ENCODE data around the gene GNE.
A peak's percentile ranks its signal among the peaks of the same experiment; 100 is the strongest.

GNE gene

GRCh38 chr9:36275060-36275459, 16.8 kb upstream of the GNE start:
- TF ChIP-seq TEAD4 (IDR thresholded peaks at IDR 0.05): no peak
- no peak for TF ChIP-seq CREB1 (IDR thresholded peaks at IDR 0.05; ENCODE audit: low read depth)
- no peak for TF ChIP-seq EGR1 (IDR thresholded peaks at IDR 0.05)
- TF ChIP-seq TAF1 (IDR thresholded peaks at IDR 0.05; ENCODE audit: low read depth): no peak
- TF ChIP-seq CEBPB (IDR thresholded peaks at IDR 0.05): no peak
- TF ChIP-seq REST (IDR thresholded peaks at IDR 0.05; ENCODE audit: low read depth): no peak
- TF ChIP-seq EP300 (IDR thresholded peaks at IDR 0.05; ENCODE audit: borderline replicate concordance): no peak
- no peak for TF ChIP-seq YY1 (IDR thresholded peaks at IDR 0.05; ENCODE audit: low read depth)
- no peak for TF ChIP-seq ZBTB7A (IDR thresholded peaks at IDR 0.05; ENCODE audit: low read depth)
- TF ChIP-seq NFIC (IDR thresholded peaks at IDR 0.05): no peak
- TF ChIP-seq RAD21 (IDR thresholded peaks at IDR 0.05; ENCODE audit: low read depth): no peak
- no peak for TF ChIP-seq FOXM1 (IDR thresholded peaks at IDR 0.05; ENCODE audit: borderline replicate concordance, low read depth)
- TF ChIP-seq TCF12 (IDR thresholded peaks at IDR 0.05; ENCODE audit: low read depth): no peak
- TF ChIP-seq USF1 (IDR thresholded peaks at IDR 0.05): no peak

GRCh38 chr9:36273354-36273753, 15.1 kb upstream of the GNE start:
- peak; percentile 20; the same call in 1 of the 2 replicates for TF ChIP-seq NFIC (IDR thresholded peaks at IDR 0.05)
- 0 out of 2 replicates have a peak, but pooled peaks have one; percentile 10 for TF ChIP-seq EP300 (IDR thresholded peaks at IDR 0.05; ENCODE audit: borderline replicate concordance)

DNA sequence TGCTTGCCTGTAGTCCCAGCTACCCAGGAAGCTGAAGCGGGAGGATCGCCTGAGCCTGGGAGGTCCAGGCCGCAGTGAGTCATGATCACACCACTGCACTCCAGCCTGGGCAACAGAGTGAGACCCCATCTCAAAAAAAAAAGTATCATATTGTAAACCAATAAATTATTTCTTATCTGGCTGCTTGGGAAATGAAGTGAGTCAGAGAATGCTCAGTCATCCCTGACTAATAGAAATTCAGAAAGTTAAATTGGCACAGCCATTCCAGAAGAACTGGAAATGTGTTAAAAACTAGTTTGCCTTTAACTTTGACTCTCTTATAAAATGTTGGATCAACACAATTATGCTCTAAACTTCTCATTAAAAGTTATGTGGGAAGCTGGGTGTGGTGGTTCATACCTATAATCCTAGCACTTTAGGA, 9.8 kb upstream of the GNE start:
- TF ChIP-seq, protein P1, sequence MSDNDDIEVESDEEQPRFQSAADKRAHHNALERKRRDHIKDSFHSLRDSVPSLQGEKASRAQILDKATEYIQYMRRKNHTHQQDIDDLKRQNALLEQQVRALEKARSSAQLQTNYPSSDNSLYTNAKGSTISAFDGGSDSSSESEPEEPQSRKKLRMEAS (IDR thresholded peaks at IDR 0.05): no peak
- 0 out of 2 replicates have a peak, but pooled peaks have one; percentile 16 for TF ChIP-seq NFIC (IDR thresholded peaks at IDR 0.05)

GRCh38 chr9:36264896-36265295, 6.6 kb upstream of the GNE start:
- TF ChIP-seq TEAD4 (IDR thresholded peaks at IDR 0.05) (no peak), CEBPB (IDR thresholded peaks at IDR 0.05) (no peak), NFIC (IDR thresholded peaks at IDR 0.05) (no peak), USF1 (IDR thresholded peaks at IDR 0.05) (no peak), ZBTB7A (IDR thresholded peaks at IDR 0.05; ENCODE audit: low read depth) (no peak), TAF1 (IDR thresholded peaks at IDR 0.05; ENCODE audit: low read depth) (no peak), FOXM1 (IDR thresholded peaks at IDR 0.05; ENCODE audit: borderline replicate concordance, low read depth) (no peak), CREB1 (IDR thresholded peaks at IDR 0.05; ENCODE audit: low read depth) (no peak), REST (IDR thresholded peaks at IDR 0.05; ENCODE audit: low read depth) (no peak)
- TF ChIP-seq, protein P1 (IDR thresholded peaks at IDR 0.05): no peak

- TF ChIP-seq YY1 (IDR thresholded peaks at IDR 0.05; ENCODE audit: low read depth): no peak
- no peak for TF ChIP-seq TEAD4 (IDR thresholded peaks at IDR 0.05)
- TF ChIP-seq TAF1 (IDR thresholded peaks at IDR 0.05; ENCODE audit: low read depth): no peak
- no peak for TF ChIP-seq REST (IDR thresholded peaks at IDR 0.05; ENCODE audit: low read depth)
- no peak for TF ChIP-seq EGR1 (IDR thresholded peaks at IDR 0.05)
- TF ChIP-seq EP300 (IDR thresholded peaks at IDR 0.05; ENCODE audit: borderline replicate concordance): no peak
- TF ChIP-seq ZBTB7A (IDR thresholded peaks at IDR 0.05; ENCODE audit: low read depth): no peak
- no peak for TF ChIP-seq NFIC (IDR thresholded peaks at IDR 0.05)
- TF ChIP-seq FOXM1 (IDR thresholded peaks at IDR 0.05; ENCODE audit: borderline replicate concordance, low read depth): no peak
- TF ChIP-seq, protein P1 (IDR thresholded peaks at IDR 0.05): no peak
- TF ChIP-seq CREB1 (IDR thresholded peaks at IDR 0.05; ENCODE audit: low read depth): no peak
Measured at GRCh38 chr9:36263683-36264082, 5.4 kb upstream of the GNE start.
